HG03575 (cell line): ENCODE data around the gene S100A6.

Experiments
- ATAC-seq: cut with Tn5 transposase; IDR thresholded peaks from one replicate; pipeline ENCODE4 v1.9.1; 2021; ENCODE audit not compliant: unreplicated experiment, insufficient number of reproducible peaks, low FRiP score; ENCODE audit errors: extremely low read depth

The S100A6 gene

GRCh38 chr1:153515504-153516394 lies 20.0 kb downstream of the S100A6 start:
- no peak for ATAC-seq

GRCh38 chr1:153513666-153514065 lies 22.1 kb downstream of the S100A6 start:
- no peak for ATAC-seq

GRCh38 chr1:153513023-153513422 lies 22.8 kb downstream of the S100A6 start:
- no peak for ATAC-seq

GRCh38 chr1:153510984-153511410 lies 24.8 kb downstream of the S100A6 start:
- ATAC-seq, result no peak

- ATAC-seq, result no peak
Measured at GRCh38 chr1:153509729-153510354, 25.9 kb downstream of the S100A6 start.

- ATAC-seq, result no peak
Measured at GRCh38 chr1:153509036-153509435, 26.8 kb downstream of the S100A6 start.

- no peak for ATAC-seq
Measured at GRCh38 chr1:153507926-153508583, 27.7 kb downstream of the S100A6 start.

- ATAC-seq, result no peak
Measured at GRCh38 chr1:153506831-153507413, 28.9 kb downstream of the S100A6 start.

- ATAC-seq, result no peak
Measured at GRCh38 chr1:153506386-153506785, 29.4 kb downstream of the S100A6 start.

- no peak for ATAC-seq
Measured at GRCh38 chr1:153505576-153505975, 30.2 kb downstream of the S100A6 start.

GRCh38 chr1:153503766-153504165 lies 32.0 kb downstream of the S100A6 start:
- ATAC-seq, result no peak

- ATAC-seq, result no peak
Measured at GRCh38 chr1:153498746-153499145, 37.0 kb downstream of the S100A6 start.

- ATAC-seq, result no peak
Measured at GRCh38 chr1:153495536-153495935, 40.3 kb downstream of the S100A6 start.

- no peak for ATAC-seq
Measured at GRCh38 chr1:153494976-153495535, 40.7 kb downstream of the S100A6 start.

- ATAC-seq, result no peak
Measured at GRCh38 chr1:153493343-153493960, 42.3 kb downstream of the S100A6 start.

GRCh38 chr1:153490272-153491051 lies 45.3 kb downstream of the S100A6 start:
- no peak for ATAC-seq

GRCh38 chr1:153488731-153489130 lies 47.1 kb downstream of the S100A6 start:
- ATAC-seq, result no peak

- no peak for ATAC-seq
Measured at GRCh38 chr1:153487707-153488106, 48.1 kb downstream of the S100A6 start.
